Islet precursor cell (in vitro differentiated cells): Measurements from ENCODE around the gene PFDN6.

Experiments
- DNase-seq: peaks from one replicate; pipeline ENCODE4 v3.0.0-alpha.2; 2018

PFDN6 gene

DNA sequence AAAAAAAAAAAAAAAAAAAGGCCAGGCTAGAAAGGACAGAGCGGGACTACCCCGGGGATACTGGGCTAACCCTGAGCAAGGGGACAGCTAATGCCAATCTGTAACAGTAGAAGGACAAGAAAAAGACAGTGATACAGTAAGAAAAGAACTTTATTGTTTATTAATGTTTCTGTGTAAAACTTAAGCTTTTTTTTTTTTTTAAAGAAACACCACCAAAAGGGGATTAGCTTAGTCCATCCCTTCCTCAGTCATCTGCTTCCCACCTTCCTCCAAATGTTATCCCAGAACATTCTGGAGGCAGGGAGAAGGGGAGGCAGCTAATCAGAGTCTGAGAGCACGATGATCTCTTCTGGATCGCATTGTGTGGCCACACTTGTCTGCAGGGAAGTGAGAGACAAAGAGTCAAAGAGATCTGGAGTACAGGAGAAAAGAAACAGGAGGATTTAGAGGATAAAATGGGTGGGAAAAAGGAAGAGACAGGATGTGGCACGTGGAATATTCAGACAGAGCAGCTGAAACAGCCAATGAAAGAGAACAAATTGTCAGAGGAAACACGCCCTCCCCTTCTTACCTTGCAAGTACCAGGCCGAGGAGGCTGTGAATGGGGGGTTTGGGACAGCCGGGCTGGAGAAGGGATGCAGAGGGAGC is 29.1 kb downstream of the PFDN6 start:
- DNase-seq, result no peak

DNA sequence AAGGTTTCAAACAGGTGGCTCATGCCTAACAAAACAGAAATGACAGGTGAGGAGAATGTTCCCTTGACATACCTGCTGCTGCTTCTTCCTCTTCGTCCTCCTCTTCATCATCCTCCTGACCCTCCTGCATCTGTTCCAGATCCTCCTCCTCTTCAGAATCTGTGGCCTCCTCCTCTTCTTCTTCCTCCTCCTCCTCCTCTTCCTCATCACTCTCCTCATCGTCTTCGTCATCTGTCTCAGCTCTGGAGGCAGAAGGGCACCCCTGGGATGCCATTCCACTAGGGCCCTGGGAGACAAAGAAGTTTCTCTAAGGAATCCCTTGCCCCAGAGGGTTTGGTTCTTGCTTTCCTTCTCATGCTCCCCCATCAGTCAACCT is 30.5 kb downstream of the PFDN6 start:
- no peak for DNase-seq

DNA sequence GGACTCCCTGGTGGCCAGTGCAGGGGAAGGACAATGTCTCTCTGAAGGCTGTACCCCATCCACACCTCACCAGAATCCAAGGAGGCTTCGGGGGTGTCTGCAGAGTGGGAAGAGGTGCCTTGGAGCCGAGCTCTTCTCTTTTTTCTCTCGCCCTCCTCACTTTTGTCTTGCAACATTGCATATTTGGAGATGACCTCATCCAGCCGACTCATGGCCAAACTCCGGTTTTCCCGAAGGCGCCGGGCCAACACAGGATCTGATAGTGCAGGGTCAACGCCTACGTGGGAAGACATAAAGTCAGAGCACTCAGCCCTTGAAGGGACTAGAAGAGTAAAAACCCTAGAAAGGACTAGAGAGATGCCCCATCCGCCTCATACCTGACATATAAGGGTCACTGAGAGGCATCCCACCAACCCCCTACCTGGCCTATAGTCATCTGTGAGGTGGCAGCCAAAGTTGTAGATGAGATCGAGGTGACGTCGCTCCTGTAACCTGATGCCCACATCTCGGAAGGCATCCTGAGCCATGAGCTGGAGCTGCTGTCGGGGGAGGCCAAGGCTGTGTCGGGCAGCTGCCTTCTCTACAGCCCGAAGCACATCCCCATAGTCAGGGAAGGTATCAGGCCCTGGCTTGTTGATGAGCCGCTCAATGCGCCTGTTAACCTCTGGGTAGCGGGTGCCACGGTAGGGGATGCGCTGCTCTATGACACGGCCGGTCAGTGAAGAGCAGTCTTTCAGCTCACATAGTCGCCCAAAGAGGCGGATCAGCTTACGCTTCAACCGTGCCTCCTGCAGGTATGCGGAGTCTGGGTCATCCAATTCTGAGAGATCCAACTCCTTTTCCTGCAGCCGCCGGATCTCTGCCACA is 31.1 kb downstream of the PFDN6 start:
- DNase-seq, result no peak

DNA sequence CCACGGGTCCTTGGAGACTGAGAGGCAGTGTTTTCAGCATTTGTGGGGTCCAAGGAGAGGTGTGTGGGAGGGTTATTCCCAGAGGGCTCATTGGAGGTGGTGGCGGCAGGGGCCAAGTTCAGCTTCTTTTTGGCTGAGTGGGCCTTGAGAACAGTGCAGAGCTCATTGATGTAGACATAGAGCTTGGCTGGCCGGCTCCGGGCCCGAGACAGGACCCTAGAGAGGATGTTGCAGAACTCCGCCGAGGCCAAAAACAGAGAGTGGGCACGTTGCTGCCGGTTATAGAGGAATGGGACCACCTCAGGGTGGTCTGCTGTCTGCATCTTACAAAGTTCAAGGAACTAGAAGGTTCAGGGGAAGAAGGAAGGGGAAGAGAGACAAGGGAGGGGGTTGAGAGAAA is 31.8 kb downstream of the PFDN6 start:
- DNase-seq, result no peak

GRCh38 chr6:33323623-33323948 is 34.2 kb downstream of the PFDN6 start:
- no peak for DNase-seq

- no peak for DNase-seq
These were observed 34.7 kb downstream of the PFDN6 start for GRCh38 chr6:33324125-33324524.

DNA sequence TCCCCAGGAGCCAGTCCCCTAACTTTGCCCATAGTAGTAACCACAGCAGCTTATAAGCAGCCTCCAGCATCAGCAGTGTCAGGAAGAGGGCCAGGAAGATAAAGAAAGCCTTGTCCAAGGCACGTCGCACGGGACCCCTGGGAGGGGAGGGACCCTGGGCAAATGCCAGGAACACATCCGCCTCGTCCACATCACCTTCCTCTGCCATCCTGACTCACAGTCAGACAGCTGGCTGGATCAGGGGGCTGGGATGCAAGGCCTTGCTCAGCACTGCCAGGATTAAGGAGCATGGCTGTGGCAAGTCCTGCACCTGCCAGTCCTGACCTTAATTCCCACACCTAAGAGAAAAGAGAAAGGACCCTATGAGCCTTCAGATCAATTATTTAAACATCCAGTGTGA is 39.7 kb downstream of the PFDN6 start:
- no peak for DNase-seq

DNA sequence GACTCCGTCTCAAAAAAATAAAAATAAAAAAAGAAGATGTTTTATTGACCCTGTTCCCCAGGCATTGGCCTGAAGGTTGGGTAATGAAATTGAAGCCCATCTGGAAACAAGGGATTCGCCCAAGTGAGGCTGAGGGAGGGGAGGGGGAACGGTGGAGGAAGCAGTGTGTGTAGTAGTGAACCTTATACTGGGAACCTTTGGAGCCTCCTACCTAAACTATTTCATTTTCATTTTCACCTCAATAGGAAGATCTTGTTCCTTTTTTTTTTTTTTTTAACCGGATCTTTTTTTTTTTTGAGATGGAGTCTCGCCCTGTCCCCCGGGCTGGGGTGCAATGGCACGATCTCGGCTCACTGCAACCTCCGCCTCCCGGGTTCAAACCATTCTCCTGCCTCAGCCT is 41.3 kb downstream of the PFDN6 start:
- no peak for DNase-seq

GRCh38 chr6:33333666-33334065 is 44.3 kb downstream of the PFDN6 start:
- no peak for DNase-seq

DNA sequence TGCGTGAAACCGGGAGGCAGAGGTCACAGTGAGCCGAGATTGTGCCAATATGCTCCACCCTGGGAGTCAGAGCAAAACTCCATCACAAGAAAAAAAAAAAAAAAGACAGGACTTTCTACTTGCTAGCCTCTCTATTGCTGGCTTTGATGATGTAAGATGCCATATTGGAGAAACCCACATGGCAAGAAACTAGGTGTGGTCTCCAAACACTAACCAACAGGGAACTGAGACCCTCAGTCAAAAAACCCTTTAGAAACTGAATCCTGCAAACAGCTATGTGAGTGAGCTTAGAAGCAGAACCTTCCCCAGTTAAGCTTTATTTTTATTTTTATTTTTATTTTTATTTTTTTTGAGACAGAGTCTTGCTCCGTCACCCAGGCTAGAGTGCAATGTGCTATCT is 46.5 kb downstream of the PFDN6 start:
- no peak for DNase-seq

DNA sequence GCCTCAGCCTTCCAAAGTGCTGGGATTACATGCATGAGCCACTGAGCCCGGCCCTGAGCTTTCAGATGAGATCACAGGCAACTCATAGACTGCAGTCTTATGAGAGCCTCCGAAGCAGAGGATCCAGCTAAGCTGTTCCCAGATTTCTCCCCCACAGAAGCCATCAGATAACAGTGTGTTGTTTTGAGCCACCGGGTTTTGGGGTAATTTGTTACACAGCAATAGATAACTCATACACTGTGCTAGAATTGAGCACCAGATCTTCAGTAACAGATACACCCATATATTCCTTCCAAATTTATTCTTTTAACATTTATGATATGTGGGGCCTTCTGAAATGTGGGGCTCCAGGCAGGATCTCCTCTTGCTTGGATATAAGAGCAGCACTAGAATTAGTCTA is 47.1 kb downstream of the PFDN6 start:
- no peak for DNase-seq

- no peak for DNase-seq
These were observed 49.8 kb downstream of the PFDN6 start for GRCh38 chr6:33339193-33339592.
